GM18868 (cell line): ENCODE results near the gene COPS7B.

Experiments used
- ATAC-seq: cut with Tn5 transposase; IDR thresholded peaks from one replicate; pipeline ENCODE4 v1.9.1; 2021; ENCODE audit warnings: mild to moderate bottlenecking, moderate library complexity; ENCODE audit not compliant: unreplicated experiment

COPS7B gene

GRCh38 chr2:231785413-231785812, 832 bp upstream of the COPS7B start:
- no peak for ATAC-seq

- no peak for ATAC-seq
Observed at GRCh38 chr2:231785822-231786176, 446 bp upstream of the COPS7B start.

DNA sequence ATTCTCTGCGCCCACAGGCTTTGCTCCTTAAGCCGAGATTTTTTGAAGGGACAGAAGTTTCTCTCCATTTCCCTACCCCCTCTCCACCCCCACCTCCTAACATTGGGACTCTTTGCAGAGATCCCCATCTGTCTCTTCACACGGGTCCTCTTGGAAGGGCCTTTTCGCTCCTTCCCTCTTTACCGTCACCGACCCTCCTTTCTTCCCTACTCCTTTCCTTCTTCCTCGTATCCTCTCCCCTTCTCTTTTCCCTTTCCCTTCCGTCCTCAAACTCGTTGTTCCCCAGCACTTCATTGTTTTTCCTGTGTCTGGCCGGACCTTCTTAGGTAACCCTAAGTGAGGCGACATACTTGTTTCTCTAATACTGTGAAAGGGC, 660 bp downstream of the COPS7B start:
- no peak for ATAC-seq

DNA sequence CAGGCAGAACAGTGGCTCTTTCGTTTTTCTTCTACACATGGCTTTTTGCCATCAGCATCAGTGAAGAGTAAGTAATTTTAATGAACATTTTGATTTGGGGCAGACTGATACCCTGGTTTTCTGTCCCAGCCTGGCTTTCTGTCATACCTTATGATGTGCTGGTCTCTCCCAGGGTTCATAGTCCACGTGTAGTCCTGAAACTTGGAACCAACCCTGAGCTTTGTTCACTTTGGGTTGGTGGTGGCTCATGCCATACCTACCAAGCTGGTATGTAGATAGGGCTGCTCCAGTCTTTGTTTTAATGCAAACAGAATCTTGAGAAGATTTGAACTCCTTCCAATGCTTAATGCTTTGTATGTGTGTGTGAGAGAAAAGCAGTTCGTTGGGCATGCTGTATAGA, 4.9 kb downstream of the COPS7B start:
- no peak for ATAC-seq

DNA sequence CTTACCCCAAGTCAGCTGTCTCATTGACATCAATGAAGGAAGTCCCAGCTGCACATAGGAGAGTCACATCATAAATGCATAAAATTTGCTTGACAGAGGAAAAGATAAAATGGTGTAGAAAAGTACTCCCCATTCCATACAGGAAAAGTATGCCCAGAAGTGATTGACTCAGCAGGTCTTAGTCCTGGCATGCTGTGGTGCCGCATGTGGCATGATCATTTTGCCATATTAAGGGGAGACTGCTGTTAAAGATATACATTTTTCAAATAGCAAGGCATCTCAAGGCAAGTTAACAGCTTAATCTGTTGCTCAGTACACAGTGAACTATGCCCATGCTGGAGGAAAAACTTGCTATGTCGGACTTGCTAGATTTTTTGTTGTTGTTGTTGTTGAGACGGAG, 8.1 kb downstream of the COPS7B start:
- no peak for ATAC-seq

DNA sequence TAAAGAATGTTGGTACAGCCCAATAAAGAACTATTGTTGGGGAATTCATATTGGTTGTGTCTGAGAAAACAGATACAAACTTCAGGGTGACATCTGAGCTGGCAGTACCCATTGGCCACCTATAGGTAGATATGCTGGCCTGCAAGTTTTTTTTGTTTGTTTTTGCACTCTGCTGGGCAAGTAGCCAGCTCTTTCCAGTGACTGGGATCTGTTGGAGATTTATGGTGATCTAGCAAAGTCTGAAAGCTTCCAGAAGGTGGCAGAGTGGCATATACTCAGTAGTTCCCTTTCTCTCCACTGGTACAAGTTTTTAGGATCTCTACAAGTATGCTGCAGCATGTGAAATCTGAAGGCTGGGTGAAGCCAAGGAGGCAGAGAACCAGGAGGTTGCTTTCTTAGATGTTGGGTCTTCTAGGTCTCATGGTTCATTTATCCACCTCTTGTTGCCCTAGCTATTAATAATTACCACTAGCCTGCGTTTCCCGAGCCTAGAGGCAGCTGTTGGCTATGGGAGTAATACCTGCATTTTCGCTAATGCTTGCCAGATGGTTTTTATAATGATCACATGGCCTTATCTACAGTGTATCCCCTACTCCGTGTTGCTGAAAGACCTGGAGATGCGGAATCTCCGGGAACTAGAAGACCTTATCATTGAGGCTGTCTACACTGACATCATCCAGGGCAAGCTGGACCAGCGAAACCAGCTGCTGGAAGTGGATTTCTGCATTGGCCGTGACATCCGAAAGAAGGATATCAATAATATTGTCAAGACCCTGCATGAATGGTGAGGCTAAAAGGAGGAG, 9.5 kb downstream of the COPS7B start:
- ATAC-seq, result no peak

DNA sequence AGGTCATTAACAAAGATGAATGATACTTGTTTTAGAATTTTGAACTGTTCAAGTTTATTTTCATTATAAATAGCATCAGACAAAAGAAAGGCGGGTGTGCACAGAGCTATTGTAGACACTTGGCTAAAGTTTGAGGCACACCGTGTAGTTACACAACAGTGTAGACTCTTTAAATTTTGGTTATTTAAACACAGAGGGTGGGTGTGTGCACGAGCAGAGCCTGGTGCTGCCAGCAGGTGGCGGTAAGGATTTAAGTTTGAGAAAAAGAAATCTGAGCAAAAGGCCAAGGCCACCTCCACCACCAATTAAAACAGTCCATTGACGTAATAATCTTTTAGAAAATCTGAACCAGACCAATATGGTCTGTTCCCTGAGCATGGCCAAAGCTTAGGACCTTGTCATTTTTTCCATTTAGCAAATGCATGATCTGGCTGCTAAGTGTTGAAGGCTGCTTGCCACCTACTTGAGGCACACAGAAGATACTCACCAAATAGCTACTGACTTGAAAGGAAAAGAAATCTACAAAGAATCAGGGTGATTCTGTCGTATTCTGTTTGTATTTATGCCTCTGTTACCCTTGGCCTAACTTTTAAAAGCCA, 14.3 kb downstream of the COPS7B start:
- no peak for ATAC-seq

DNA sequence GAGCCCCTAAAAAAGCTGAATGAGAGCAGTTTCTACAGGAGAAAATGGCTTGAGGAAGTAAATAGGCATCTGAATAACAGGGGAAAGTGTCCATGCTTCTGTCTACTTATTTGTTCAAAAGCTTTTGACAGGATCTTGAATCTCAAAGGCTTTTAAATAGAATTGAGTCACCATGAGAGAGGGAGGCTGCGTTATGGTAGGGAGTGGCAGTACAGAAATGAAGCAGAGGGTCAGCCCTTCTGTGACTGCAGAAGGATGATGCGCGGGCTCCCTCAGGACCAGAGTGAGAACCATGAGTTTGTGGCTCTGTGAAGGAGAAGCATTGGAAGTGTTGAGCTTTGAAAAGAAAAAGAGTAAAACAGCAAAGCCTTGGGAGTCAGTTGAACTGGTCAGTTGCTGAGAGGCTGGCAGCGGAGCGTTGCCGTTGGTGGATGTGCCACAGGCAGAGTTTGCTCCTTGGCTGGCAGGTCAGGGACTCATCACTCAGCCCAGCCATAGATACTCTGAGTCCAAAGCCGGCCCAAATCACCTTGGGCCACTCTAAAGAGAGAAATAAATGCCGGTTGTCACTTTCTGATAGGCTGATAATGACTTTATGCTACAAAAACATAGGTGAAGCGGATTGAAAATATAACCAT, 17.4 kb downstream of the COPS7B start:
- ATAC-seq, result no peak

DNA sequence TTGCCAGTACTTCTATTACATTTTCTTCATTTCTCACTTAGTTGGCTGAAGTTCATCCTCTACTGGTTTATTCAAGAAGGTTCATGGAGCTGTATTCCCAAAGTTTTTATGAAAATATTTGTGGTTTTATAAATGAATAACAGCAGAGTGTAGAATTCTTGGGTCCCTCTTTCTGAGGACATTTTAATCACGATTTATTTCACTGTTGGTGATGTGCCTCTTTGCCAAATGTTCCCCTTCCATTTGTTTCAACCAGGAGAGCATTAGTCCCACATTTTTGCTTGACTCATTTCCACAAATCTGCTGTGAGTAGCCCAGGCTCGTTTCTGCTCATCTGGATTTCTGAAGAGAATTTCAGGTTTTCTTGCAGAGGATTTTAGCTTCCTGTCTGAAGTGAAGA, 20.8 kb downstream of the COPS7B start:
- no peak for ATAC-seq

- no peak for ATAC-seq
Observed at GRCh38 chr2:231810905-231811304, 24.7 kb downstream of the COPS7B start.

GRCh38 chr2:231816327-231817026, 30.2 kb downstream of the COPS7B start:
- no peak for ATAC-seq

DNA sequence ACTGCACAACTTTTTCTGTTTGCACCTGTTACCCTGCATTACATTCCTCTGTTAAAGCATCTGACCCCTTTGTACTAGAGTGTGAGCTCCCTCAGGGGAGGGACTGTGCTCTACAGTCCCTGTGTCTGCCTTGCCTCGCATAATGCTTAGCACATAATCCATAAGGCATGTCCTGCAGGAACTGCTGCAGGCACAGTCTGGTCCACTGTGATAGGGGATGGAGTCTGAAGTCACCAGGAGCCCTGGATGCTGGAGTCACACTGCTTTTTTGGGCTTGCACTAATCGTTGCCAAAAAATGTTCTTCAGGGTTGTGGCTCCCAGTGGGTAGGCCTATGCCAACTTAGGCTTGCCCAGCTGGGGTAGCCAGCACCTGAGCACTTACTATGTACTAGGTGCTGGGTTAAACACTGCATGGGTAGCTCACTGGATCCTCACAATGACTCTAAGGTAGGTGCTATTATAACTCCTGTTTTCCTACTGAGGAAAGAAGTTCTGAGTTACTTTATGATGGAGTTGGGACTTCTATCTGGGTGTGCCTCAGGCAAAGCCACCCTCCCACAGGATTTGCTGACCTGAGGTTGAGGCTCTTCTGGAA, 33.3 kb downstream of the COPS7B start:
- no peak for ATAC-seq

DNA sequence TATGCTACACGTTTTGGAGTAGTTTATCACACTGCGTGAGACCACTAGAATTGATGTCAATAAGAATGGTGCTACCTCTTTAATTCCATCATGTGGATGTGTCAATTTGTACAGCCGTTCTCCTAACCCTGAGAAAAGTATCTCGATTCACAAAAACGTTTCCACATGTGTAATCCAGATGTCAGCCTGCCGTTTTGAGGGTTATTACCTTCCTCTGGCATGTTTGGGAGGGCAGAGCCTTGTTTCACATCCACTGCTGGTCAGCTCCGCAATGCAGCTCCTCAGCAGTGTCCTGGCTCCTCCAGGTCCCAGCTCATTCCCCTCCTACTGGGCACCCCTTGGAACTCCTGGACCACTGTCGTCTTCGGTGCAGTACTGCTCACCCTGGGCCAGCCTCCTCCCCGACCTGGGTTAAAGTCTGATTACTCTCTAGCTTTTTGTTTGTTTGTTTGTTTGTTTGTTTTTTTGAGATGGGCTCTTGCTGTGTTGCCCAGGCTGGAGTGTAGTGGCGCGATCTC, 34.6 kb downstream of the COPS7B start:
- ATAC-seq, result no peak

DNA sequence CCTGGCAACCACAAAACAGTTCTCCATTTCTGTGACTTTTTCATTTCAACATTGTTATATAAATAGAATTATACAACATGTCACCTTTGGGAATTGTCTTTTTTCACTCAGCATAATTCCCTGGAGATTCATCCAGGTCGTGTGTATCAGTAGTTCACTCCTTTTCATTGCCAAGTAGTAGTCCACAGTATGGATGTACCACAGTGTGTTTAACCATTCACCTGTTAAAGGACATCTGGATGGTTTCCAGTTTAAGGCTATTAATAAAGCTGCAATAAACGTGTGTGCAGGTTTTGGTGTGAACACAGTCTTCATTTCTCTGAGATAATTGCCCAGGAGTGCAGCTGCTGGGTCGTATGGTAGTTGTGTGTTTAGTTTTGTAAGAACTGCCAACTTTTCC, 35.7 kb downstream of the COPS7B start:
- ATAC-seq, result no peak

DNA sequence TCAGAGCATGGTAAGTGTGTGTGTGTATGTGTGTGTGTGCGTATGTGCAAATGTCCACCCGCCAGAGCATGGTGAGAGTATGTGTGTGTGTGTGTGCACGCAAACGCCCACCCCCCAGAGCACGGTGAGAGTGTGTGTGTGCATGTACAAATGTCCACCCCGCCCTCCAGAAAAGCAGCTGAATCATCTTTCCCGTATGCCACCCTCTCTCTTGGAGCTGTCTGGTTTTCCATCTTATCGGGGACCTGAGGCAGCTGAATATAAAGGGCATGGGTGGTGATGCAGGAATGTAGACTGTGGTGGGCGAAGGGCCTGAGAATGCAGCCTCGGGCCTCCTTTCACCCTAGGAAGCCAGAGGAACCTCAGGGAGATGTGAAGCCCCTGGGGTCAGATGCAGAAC, 66.9 kb downstream of the COPS7B start:
- ATAC-seq, result no peak

DNA sequence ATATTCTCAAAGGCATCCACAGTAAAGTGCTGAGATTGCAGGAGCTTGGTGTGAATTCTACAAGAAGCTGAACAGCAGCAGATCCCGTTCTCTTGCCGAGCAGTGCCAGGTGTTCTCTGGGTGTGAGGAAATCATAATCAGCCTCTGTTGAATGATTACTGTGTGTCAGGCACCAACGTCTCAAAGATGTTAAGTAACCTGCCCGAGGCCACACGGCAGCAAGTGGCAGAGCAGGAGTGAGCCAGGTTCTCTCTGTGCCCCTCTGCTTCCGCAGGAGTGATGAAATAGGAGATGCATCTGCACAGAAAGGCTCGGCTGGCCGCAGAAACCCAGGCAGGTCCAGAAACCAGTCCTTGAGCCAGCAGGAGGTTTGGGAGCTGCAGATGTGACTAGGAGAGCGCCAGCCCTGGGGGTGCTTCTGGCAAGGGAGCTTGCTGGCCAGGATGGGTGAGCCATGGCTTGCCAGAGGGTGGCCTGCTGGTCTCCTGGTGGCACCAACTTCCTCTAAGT, 68.4 kb downstream of the COPS7B start:
- no peak for ATAC-seq

GRCh38 chr2:231856959-231857358, 70.7 kb downstream of the COPS7B start:
- no peak for ATAC-seq
